Keratinocyte (primary cell): ENCODE results near the gene DDX31. TPM values are rescaled to one million over a fixed set of nuclear protein-coding genes. Genes with fewer than 3 reads are reported as not detected.

Experiments
- DNase-seq: peaks from one replicate; pipeline ENCODE4 v3.0.0-alpha.2; 2011; ENCODE audit warnings: low read depth, missing footprints, low spot score
- FAIRE-seq: peaks from 2 replicates; lab custom pipeline; 2011; peaks lifted over from hg19 to GRCh38; lab: Jason Lieb, UNC
- H2AFZ ChIP-seq: 2 replicates; pipeline ENCODE4 v1.6.0; 2012; ENCODE audit warnings: low read length, control low read depth, inconsistent platforms; ENCODE audit not compliant: control insufficient read depth
- H3K27ac ChIP-seq: 2 replicates; pipeline ENCODE4 v1.5.1; 2011; ENCODE audit warnings: low read length; ENCODE audit not compliant: control insufficient read depth, insufficient read depth
- H3K27me3 ChIP-seq: 3 replicates; pipeline ENCODE4 v1.6.0; 2011; ENCODE audit warnings: low read length; ENCODE audit not compliant: control insufficient read depth, insufficient read depth; ENCODE audit errors: extremely low read depth
- H3K36me3 ChIP-seq, 2 experiments: 2 replicates in 1 of 2; 3 replicates in 1 of 2; pipeline ENCODE4 v1.5.1; 2011; ENCODE audit warnings: low read length in 2 of 2, mild to moderate bottlenecking in 1 of 2; ENCODE audit not compliant: control insufficient read depth in 2 of 2, insufficient read depth in 2 of 2; ENCODE audit errors: extremely low read depth in 1 of 2
- H3K4me1 ChIP-seq: 3 replicates; pipeline ENCODE4 v1.5.1; 2011; ENCODE audit warnings: low read length; ENCODE audit not compliant: control insufficient read depth, insufficient read depth; ENCODE audit errors: extremely low read depth
- H3K4me2 ChIP-seq: 3 replicates; pipeline ENCODE4 v1.6.0; 2011; ENCODE audit warnings: low read depth, low read length; ENCODE audit not compliant: control insufficient read depth, insufficient read depth; ENCODE audit errors: extremely low read depth
- H3K4me3 ChIP-seq, 3 experiments: fragments of 200-600 bp in 1 of 3; sonication (generic) in 1 of 3; 2 replicates in 2 of 3; 3 replicates in 1 of 3; pipeline ENCODE4 v1.5.1; 2011 to 2016; ENCODE audit warnings: low read length in 3 of 3, mild to moderate bottlenecking in 3 of 3, control low read depth in 2 of 3, inconsistent platforms in 1 of 3, low read depth in 1 of 3, mixed read lengths in 1 of 3, mixed run types in 1 of 3, moderate library complexity in 1 of 3; ENCODE audit not compliant: control insufficient read depth in 2 of 3, insufficient read depth in 2 of 3; ENCODE audit errors: extremely low read depth in 1 of 3
- H3K79me2 ChIP-seq: 2 replicates; pipeline ENCODE4 v1.6.0; 2012; ENCODE audit warnings: low read length; ENCODE audit not compliant: control insufficient read depth, insufficient read depth
- H3K9ac ChIP-seq: 3 replicates; pipeline ENCODE4 v1.6.0; 2011; ENCODE audit warnings: low read length; ENCODE audit not compliant: control insufficient read depth, insufficient read depth; ENCODE audit errors: extremely low read depth
- H3K9me1 ChIP-seq: 3 replicates; pipeline ENCODE4 v1.6.0; 2011; ENCODE audit warnings: low read length; ENCODE audit not compliant: control insufficient read depth, insufficient read depth; ENCODE audit errors: extremely low read depth
- H3K9me3 ChIP-seq: 2 replicates; pipeline ENCODE4 v1.5.1; 2012; ENCODE audit warnings: low read depth, low read length; ENCODE audit not compliant: control insufficient read depth
- H4K20me1 ChIP-seq: 3 replicates; pipeline ENCODE4 v1.6.0; 2011; ENCODE audit warnings: low read length; ENCODE audit not compliant: control insufficient read depth, insufficient read depth; ENCODE audit errors: extremely low read depth
- CTCF ChIP-seq, 3 experiments: IDR thresholded peaks in 1 of 3; conservative IDR thresholded peaks in 1 of 3; optimal IDR thresholded peaks in 1 of 3; 2 replicates in 2 of 3; 3 replicates in 1 of 3; pipeline versions ENCODE3 to v1.5.1; 2011; ENCODE audit warnings: low read length in 3 of 3, mild to moderate bottlenecking in 3 of 3, moderate library complexity in 2 of 3, control low read depth in 1 of 3, inconsistent platforms in 1 of 3; ENCODE audit not compliant: insufficient read depth in 2 of 3; ENCODE audit errors: extremely low read depth in 1 of 3
- EZH2 ChIP-seq: IDR thresholded peaks from one replicate; pipeline ENCODE4 v1.6.1; 2012; ENCODE audit warnings: inconsistent platforms, mild to moderate bottlenecking, low read length, moderate library complexity
- dilution Hi-C: fragments of 300-500 bp; cut with MboI; formaldehyde crosslinking; loops from one replicate; pipeline ENCODE4 v1.7.0; 2020; ENCODE audit warnings: low sequenced_read_pairs; ENCODE audit not compliant: extremely low pct_ligation_motif_present
- polyA plus RNA-seq, 5 experiments: library from polyadenylated mRNA; depleted of rRNA in 3 of 5; stranded (reverse) in 3 of 5; stranded (forward) in 1 of 5; unstranded in 1 of 5; fragments of >200 nt; gene quantifications; 1 replicate in 1 of 5; 2 replicates in 3 of 5; 3 replicates in 1 of 5; pipeline versions ENCODE4 v1.2.1 to v1.2.3, GENCODE V29; 2011 to 2012; ENCODE audit warnings: missing spikeins in 2 of 5, low read depth in 1 of 5, low replicate concordance in 1 of 5

The DDX31 gene
- polyA plus RNA-seq, 1 donor (not counting 4 experiments of a cell fraction or from before 2014, with no cell fraction given), result 21.0 TPM

- Histone ChIP-seq H3K9ac (no peak overlapping the region), H3K79me2 (no peaks in the 10 kb centered on the region), H3K9me1 (peaks cover 2% of the 10 kb centered on the region), H3K27ac (no peak overlapping the region), H3K4me1 (peaks cover 2% of the 10 kb centered on the region), H3K4me2 (no peak overlapping the region), H4K20me1 (peaks cover 27% of the 10 kb centered on the region), H3K27me3 (peaks cover 91% of the 10 kb centered on the region), H2AFZ (no peak overlapping the region), H3K36me3 (no peaks in the 10 kb centered on the region), H3K4me3 (no peak overlapping the region), H3K9me3 (no peaks in the 10 kb centered on the region)
- no peak for FAIRE-seq
- DNase-seq, result no peak
- TF ChIP-seq EZH2 (peak; percentile 9), CTCF (optimal IDR thresholded peaks at IDR 0.05 in 1 of 3, IDR thresholded peaks at IDR 0.05 in 1 of 3, conservative IDR thresholded peaks at IDR 0.05 in 1 of 3; ENCODE audit: extremely low read depth in 1 of 3, insufficient read depth in 2 of 3, low read length in 3 of 3) (no peak)
- dilution Hi-C loops, result no loop called here
These were observed 82.2 kb downstream of the DDX31 start for GRCh38 chr9:132587592-132587955.

GRCh38 chr9:132586830-132587591, 82.8 kb downstream of the DDX31 start:
- Histone ChIP-seq H3K9ac (no peak overlapping the region), H3K4me2 (no peak overlapping the region), H2AFZ (no peak overlapping the region), H3K79me2 (no peaks in the 10 kb centered on the region), H3K4me1 (peaks cover 2% of the 10 kb centered on the region), H3K9me3 (no peaks in the 10 kb centered on the region), H3K27me3 (peaks cover 96% of the 10 kb centered on the region), H3K4me3 (no peak overlapping the region), H3K27ac (no peak overlapping the region), H3K36me3 (no peaks in the 10 kb centered on the region), H4K20me1 (peaks cover 29% of the 10 kb centered on the region), H3K9me1 (peaks cover 2% of the 10 kb centered on the region)
- TF ChIP-seq CTCF (optimal IDR thresholded peaks at IDR 0.05 in 1 of 3, IDR thresholded peaks at IDR 0.05 in 1 of 3, conservative IDR thresholded peaks at IDR 0.05 in 1 of 3; ENCODE audit: extremely low read depth in 1 of 3, insufficient read depth in 2 of 3, low read length in 3 of 3) (no peak), EZH2 (peak; percentile 54)
- FAIRE-seq (no peak), DNase-seq (no peak)
- dilution Hi-C loops, result no loop called here
